Activated naive CD8-positive, alpha-beta T cell treated with anti-CD3 and anti-CD28 coated beads, Interleukin-2, amount 10 ng/mL, durations not matched to agents 7 days and 5 days (primary cell): ENCODE measurements around the gene FYB1. TPM values are rescaled to one million over a fixed set of nuclear protein-coding genes. Genes with fewer than 3 reads are reported as not detected.

Experiments
- ATAC-seq: fragments of 150-1000 bp; cut with Tn5 transposase; one replicate; pipeline ENCODE4 v1.10.0; 2021; ENCODE audit warnings: low read depth, moderate library complexity
- POLR2A ChIA-PET: fragments of 350-600 bp; sonication (Branson Sonifier 250); formaldehyde crosslinking; loops from one replicate; lab custom pipeline; 2021; ENCODE audit warnings: antibody characterized with exemption; lab: Charles Lee
- DNase-seq: peaks from one replicate; pipeline ENCODE4 v3.0.0; 2021
- H3K27ac Mint-ChIP-seq: one replicate; pipeline ENCODE4 v1.8.0; 2022; ENCODE audit warnings: mild to moderate bottlenecking, mixed read lengths
- H3K27me3 Mint-ChIP-seq: one replicate; pipeline ENCODE4 v1.8.0; 2022; ENCODE audit warnings: mild to moderate bottlenecking, moderate library complexity, mixed read lengths
- H3K36me3 Mint-ChIP-seq: one replicate; pipeline ENCODE4 v1.8.0; 2021; ENCODE audit warnings: mild to moderate bottlenecking, mixed read lengths
- H3K4me1 Mint-ChIP-seq: one replicate; pipeline ENCODE4 v1.8.0; 2021; ENCODE audit warnings: mixed read lengths
- H3K4me3 Mint-ChIP-seq: one replicate; pipeline ENCODE4 v1.8.0; 2022; ENCODE audit warnings: mild to moderate bottlenecking, moderate library complexity, mixed read lengths
- H3K9me3 Mint-ChIP-seq: one replicate; pipeline ENCODE4 v1.8.0; 2021; ENCODE audit warnings: mixed read lengths
- total RNA-seq, 2 experiments: library from RNA; stranded (reverse); gene quantifications; one replicate each; pipeline ENCODE4 v1.2.3, GENCODE V29; 2021

The FYB1 gene
- total RNA-seq, 2 experiments from 2014 or later = 355 to 358 TPM

DNA sequence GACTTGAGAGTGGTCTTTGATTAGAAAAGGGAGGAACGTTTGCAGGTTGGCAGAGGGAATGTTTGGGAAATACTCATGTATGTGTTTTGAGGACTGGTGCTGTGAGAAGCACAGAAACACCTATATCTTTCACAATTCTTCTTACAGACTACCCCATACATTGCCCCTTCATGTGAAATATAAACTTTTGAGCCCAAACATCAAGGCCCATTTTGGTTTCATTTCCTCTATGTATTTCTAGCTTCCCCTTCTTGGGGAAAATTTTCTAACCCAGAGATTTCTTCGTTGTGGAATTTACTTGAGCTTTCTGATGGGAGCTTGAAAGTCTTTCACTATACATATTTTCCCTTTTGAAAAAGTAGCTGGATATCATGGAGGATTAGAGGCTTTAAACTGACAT, 67.6 kb downstream of the FYB1 start:
- Mint-ChIP-seq H3K27me3 (no peaks in the 10 kb centered on the region), H3K27ac (peak overlapping the region; percentile 75), H3K9me3 (no peaks in the 10 kb centered on the region), H3K4me3 (peak overlapping the region; percentile 41), H3K36me3 (peaks cover 42% of the 10 kb centered on the region), H3K4me1 (peaks cover 60% of the 10 kb centered on the region)
- no peak for DNase-seq
- ATAC-seq = no peak
- POLR2A ChIA-PET = no interaction called here

DNA sequence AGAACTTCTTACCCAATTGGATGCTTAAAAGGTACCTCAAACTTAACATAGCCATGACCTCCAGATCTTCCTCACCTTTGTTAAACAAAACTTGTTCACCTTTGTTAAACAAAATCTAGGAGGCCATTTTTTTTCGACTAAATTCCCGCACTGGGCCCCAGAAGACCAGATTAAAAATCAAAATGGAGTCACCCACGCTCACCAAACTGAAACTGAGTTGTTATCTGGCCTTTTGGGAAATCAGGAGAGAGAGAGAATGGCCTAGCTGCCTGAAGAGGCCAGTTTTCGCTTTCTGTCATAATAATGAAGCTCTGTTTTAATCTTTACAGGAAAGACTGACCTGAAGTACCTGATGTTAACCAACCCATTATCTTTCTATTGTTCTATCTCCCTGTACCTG, 69.4 kb downstream of the FYB1 start:
- DNase-seq (no peak), ATAC-seq (no peak)
- H3K9me3 Mint-ChIP-seq = no peaks in the 10 kb centered on the region
- POLR2A ChIA-PET = interaction anchor here (1.0 to 1.4 kb wide), 2 partner anchors 42 to 60 kb away, joined by 3 read pairs; no protein-coding TSS in a partner anchor
- H3K36me3 Mint-ChIP-seq = peaks cover 44% of the 10 kb centered on the region
- no peaks in the 10 kb centered on the region for H3K27me3 Mint-ChIP-seq
- peaks cover 51% of the 10 kb centered on the region for H3K4me1 Mint-ChIP-seq
- H3K27ac Mint-ChIP-seq = peak overlapping the region; percentile 81
- H3K4me3 Mint-ChIP-seq = no peak overlapping the region

DNA sequence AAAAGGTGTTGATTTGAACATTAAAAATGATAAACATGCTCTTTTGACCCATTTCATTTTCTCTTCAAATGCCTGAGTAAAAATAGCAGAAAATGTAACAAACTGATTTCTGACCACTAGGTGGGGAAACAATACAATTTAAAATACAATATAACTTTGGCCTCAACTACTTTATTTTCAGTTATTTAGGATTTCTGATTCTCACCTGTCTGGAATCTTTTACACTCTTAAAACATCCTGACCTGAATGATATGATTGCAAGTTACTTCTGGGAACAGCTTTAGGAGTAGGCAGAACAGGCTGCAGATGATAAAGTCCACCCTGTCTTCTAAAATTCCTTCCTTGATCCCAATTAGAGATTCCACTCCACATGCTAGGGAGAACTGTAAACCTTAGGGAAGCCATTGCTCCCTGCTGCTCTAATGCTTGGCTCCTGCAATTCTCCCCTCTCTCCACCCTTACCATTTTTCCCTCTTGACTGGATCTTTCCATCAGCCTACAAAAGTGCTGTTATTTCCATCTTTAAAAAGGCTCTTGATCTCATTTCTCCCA, 70.3 kb downstream of the FYB1 start:
- peaks cover 47% of the 10 kb centered on the region for H3K4me1 Mint-ChIP-seq
- no peaks in the 10 kb centered on the region for H3K9me3 Mint-ChIP-seq
- no peaks in the 10 kb centered on the region for H3K27me3 Mint-ChIP-seq
- peaks cover 43% of the 10 kb centered on the region for H3K36me3 Mint-ChIP-seq
- no peak for DNase-seq
- peak overlapping the region; percentile 81 for H3K27ac Mint-ChIP-seq
- ATAC-seq = peak; percentile 28
- H3K4me3 Mint-ChIP-seq = no peak overlapping the region
- POLR2A ChIA-PET = interaction anchor here (1.0 to 1.4 kb wide), 2 partner anchors 43 to 61 kb away, joined by 3 read pairs; no protein-coding TSS in a partner anchor

DNA sequence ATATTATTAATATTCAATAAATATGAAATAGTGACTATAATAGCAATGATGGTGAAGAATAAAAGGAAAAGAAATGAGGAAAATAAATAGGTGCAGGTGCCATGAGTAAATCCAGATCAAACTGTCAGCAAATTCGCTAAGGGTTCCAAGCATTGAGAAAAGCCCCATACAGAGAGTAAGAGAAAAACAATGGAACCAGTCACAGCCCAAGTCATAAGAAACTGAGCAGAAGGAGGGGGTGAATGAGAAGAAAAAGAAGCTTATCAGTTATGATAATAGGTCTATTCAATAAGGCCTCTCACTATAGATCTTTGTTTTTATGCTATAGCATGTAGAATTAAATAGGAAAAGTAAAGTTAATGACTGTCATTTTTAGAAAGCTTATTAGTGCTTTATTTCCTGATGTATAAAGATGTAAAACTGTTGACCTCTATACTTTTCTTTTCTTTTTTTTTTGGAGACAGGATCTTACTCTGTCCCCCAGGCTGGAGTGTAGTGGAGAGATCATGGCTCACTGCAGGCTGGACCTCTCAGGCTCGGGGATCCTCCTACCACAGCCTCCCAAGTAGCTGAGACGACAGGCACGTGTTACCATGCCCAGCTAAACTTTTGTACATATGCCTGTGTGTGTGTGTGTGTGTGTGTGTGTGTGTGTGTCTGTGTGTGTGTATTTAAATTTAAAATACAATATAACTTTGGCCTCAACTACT, 72.4 kb downstream of the FYB1 start:
- no peaks in the 10 kb centered on the region for H3K27me3 Mint-ChIP-seq
- H3K4me3 Mint-ChIP-seq = no peak overlapping the region
- H3K27ac Mint-ChIP-seq = peak overlapping the region; percentile 21
- H3K4me1 Mint-ChIP-seq = peaks cover 30% of the 10 kb centered on the region
- H3K36me3 Mint-ChIP-seq = peaks cover 30% of the 10 kb centered on the region
- DNase-seq = no peak
- POLR2A ChIA-PET = interaction anchor here (0.5 to 0.8 kb wide), 5 partner anchors 14 to 62 kb away, joined by 3 to 5 read pairs (median 3); no protein-coding TSS in a partner anchor
- H3K9me3 Mint-ChIP-seq = no peaks in the 10 kb centered on the region
- ATAC-seq = no peak

DNA sequence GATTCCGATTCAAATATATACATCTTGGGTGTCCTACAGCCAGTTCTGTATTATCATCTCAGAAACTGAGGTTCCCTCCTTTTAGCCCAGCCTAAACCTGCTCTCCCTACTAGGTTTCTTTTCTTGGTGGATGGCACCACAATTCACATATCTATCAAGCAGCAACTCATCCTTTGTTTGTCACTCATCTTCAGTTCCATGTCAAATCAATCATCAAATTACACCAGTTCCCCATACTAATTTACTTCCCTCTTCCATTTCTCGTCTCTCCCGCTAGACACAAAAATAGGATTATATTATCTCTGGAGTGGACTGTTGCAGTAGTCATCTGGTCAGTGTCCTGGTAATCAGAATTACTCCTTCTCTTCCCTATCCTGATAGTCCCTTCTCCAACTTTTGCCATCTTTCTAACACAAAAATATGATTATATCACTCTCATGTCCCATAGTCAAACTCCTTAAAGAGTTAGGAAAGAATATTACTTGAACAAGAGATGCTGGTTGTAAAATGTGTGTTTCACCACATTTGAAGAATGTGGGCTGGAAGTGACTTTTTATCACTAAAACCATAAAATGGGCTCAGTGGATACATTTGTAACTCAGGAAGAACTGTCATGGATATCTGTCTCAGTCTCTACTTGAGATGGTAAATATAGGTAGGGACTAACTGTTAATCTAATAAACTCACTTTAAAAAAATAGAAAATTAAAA, 76.1 kb downstream of the FYB1 start:
- H3K27me3 Mint-ChIP-seq = no peaks in the 10 kb centered on the region
- POLR2A ChIA-PET = no interaction called here
- ATAC-seq (no peak), DNase-seq (no peak)
- H3K27ac Mint-ChIP-seq = no peak overlapping the region
- no peak overlapping the region for H3K4me3 Mint-ChIP-seq
- peaks cover 12% of the 10 kb centered on the region for H3K4me1 Mint-ChIP-seq
- peaks cover 20% of the 10 kb centered on the region for H3K36me3 Mint-ChIP-seq
- no peaks in the 10 kb centered on the region for H3K9me3 Mint-ChIP-seq

DNA sequence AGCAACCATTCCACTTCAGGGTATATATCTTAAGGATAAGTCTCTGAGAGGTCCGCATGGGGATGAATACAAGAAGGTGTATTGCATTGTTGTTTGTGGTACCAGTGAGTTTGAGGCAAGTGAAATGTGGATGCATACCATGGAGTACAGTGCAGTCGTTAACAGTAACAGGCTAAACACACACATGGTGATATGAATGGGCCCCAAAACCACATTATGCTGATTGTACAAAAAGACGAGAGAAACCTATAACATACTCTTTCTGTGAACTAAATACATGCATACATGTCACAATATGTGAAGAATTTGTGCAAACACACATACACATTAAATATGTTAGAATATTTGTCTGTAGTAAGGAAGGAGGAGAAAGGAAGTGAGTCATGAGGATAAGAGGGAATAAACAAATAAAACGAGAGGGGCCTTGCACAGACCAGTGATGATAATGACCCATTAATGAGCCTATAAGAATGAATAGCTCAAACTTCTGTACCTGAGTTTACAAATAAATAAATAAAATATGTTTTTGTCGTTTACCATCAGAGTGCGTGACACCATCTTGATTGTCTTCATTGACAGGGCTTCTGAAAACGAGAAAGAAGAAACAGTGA, 78.7 kb downstream of the FYB1 start:
- no peaks in the 10 kb centered on the region for H3K9me3 Mint-ChIP-seq
- no peak overlapping the region for H3K4me3 Mint-ChIP-seq
- H3K27ac Mint-ChIP-seq = peak overlapping the region; percentile 42
- no peak for ATAC-seq
- POLR2A ChIA-PET = no interaction called here
- peaks cover 16% of the 10 kb centered on the region for H3K4me1 Mint-ChIP-seq
- H3K27me3 Mint-ChIP-seq = no peaks in the 10 kb centered on the region
- no peak for DNase-seq
- peaks cover 30% of the 10 kb centered on the region for H3K36me3 Mint-ChIP-seq

DNA sequence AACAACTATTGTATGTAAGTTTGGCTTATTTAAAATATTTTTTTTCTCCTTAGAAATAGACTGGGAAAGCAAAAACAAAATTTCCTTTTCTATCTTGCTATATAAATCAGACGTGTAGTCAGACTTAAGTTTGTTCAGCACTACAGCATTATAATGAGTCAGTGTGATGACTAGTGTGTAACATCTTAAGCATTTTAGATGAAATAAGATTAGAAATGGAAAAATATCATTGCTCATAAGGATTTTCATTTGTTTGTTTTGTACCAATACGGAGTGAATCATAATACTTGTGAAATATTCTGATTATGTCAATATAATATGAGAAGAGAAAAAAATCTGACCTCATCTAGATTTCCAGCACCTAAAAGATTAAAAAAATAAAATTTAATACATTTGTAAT, 80.5 kb downstream of the FYB1 start:
- no peaks in the 10 kb centered on the region for H3K27me3 Mint-ChIP-seq
- no peaks in the 10 kb centered on the region for H3K9me3 Mint-ChIP-seq
- peaks cover 15% of the 10 kb centered on the region for H3K4me1 Mint-ChIP-seq
- POLR2A ChIA-PET = no interaction called here
- ATAC-seq (no peak), DNase-seq (no peak)
- H3K27ac Mint-ChIP-seq = no peak overlapping the region
- peaks cover 25% of the 10 kb centered on the region for H3K36me3 Mint-ChIP-seq
- no peak overlapping the region for H3K4me3 Mint-ChIP-seq

DNA sequence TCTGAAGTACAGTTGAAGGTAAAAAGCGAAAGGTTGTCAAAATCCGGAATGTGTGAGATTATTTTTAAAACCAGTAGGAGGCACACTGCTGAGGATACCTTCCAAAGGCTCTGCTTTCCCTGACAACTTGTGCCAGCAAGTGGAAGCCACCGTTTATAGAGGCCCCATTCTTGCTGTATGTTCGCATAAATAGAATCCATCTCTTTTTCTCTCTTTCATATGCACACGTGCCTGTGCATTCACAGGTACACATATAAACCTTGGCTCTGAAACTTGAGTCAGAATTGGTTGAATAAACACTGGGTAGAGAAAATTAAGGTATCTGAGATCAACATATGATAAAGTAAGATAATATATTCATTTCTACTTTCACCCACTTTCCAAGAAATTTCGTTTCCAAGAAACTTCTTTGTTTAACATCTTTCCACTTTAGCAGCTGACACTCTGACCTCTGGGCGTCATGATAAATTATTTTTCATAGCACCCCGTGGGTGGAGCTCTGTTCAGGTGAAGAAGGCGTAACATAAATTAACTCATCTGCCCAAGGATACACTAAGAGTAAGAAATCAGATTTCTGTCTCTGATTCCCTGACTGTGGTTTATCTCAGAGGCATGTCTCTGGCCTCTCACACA, 81.4 kb downstream of the FYB1 start:
- Mint-ChIP-seq H3K36me3 (peaks cover 31% of the 10 kb centered on the region), H3K9me3 (no peaks in the 10 kb centered on the region)
- POLR2A ChIA-PET = no interaction called here

DNA sequence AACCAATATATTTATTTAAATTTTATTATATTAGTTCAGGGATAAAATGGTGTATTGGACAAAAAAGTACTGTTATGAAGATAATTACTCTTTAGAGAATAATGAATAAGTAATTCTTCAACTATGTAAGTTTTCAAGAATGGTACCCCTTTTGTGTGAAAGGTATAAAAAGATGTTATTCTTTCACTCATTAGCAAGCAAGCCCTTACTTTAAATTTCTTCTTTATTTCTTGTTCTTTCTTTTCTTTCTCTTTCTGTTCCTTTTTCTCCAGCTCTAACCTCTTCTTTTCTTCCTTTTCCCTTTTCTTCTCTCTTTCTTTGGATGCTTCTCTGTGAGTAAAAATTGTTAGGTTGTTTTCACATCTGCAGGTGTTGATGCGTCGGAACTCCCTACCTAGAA, 82.0 kb downstream of the FYB1 start:
- H3K4me1 Mint-ChIP-seq = peaks cover 17% of the 10 kb centered on the region
- no peaks in the 10 kb centered on the region for H3K9me3 Mint-ChIP-seq
- H3K27me3 Mint-ChIP-seq = no peaks in the 10 kb centered on the region
- no peak overlapping the region for H3K27ac Mint-ChIP-seq
- no peak overlapping the region for H3K4me3 Mint-ChIP-seq
- DNase-seq (no peak), ATAC-seq (no peak)
- H3K36me3 Mint-ChIP-seq = peaks cover 33% of the 10 kb centered on the region
- POLR2A ChIA-PET = no interaction called here

More for the DNA sequence above, 81.4 kb downstream of the FYB1 start:
- Mint-ChIP-seq H3K4me3 (no peak overlapping the region), H3K27me3 (no peaks in the 10 kb centered on the region), H3K27ac (no peak overlapping the region), H3K4me1 (peaks cover 17% of the 10 kb centered on the region)
- ATAC-seq (no peak), DNase-seq (no peak)

DNA sequence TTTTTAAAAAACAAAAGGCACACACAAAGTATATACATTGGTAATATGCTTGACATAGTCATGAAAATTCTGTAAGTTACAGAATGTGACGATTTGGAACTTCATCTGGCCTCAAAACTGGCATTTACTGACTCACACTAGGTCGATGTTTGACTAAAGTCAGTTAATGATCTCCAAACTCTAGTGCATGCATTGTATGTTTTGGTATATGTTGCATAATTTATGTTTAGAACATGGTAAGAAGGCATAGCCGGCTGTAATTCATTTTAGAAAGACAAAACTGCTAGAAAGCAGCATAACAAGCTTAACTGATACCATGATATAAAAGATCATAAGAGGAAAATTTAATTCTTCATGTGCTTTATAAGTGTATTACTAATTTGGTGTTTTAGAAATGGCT, 86.6 kb downstream of the FYB1 start:
- Mint-ChIP-seq H3K9me3 (no peaks in the 10 kb centered on the region), H3K4me3 (no peak overlapping the region), H3K27me3 (no peaks in the 10 kb centered on the region), H3K27ac (no peak overlapping the region), H3K4me1 (peaks cover 21% of the 10 kb centered on the region), H3K36me3 (peaks cover 57% of the 10 kb centered on the region)
- ATAC-seq (no peak), DNase-seq (no peak)
- POLR2A ChIA-PET = no interaction called here

DNA sequence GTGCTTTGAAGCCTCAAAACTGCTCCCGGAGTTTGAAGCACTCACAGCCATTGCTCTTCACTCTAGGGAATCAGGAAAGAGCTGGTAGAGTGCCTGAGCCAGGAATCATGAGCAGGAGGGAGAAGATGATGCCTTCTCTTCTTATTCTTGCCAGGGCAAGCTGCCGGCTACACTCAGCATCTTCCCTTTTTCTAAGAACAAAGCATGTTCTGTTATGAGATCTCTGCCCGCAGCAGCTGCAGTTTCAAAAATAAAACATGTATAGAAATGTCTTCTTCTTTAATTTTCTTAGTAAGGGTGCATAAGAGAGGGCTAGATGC, 87.3 kb downstream of the FYB1 start:
- peak overlapping the region; percentile 2 for H3K27ac Mint-ChIP-seq
- H3K27me3 Mint-ChIP-seq = no peaks in the 10 kb centered on the region
- POLR2A ChIA-PET = no interaction called here
- ATAC-seq (no peak), DNase-seq (no peak)
- no peak overlapping the region for H3K4me3 Mint-ChIP-seq
- peaks cover 57% of the 10 kb centered on the region for H3K36me3 Mint-ChIP-seq
- no peaks in the 10 kb centered on the region for H3K9me3 Mint-ChIP-seq
- peaks cover 18% of the 10 kb centered on the region for H3K4me1 Mint-ChIP-seq

DNA sequence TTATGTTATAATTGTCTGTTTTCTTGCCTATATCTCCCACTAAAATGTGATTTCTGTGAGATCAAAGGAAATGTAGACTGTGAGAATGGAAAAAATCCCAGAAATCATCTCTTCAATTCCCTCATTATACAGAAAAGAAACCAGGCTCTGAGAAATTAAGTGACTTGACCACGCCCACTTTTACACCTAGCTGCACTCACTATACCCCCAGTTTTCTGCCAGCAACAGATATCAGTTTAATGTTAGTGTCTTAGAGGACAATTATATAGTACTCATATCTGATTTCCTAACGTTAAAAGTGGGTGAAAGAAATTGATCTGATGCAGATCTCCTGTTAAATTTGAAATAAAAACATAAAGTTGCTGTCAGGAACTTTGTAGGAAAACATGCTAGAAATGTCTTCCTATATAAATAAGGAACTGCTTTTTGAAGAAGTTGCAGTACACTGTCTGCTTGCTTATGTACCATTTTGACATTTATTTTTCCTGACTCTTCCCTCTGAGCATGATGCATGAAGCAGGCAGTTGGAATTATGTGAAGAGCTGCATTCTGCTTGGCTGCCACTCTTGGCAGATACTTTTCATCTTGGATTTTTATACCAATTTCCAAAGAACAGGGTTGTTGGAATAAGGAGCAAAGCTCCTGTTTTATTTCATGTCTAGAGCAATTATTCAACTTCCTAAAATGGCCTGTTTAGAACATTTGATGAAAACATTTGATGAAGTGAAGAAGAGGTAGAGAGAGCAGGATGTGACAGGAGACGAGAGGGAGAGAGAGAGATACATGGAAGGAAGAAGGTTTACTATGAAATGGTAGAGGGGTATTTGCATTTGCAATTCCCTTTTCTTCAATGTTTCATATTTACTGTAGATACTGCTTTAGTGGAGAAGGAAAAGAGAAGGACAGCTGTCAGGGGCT, 87.9 kb downstream of the FYB1 start:
- POLR2A ChIA-PET = no interaction called here
- Mint-ChIP-seq H3K27ac (peak overlapping the region; percentile 2), H3K9me3 (no peaks in the 10 kb centered on the region), H3K36me3 (peaks cover 54% of the 10 kb centered on the region), H3K4me1 (peaks cover 18% of the 10 kb centered on the region), H3K4me3 (no peak overlapping the region), H3K27me3 (no peaks in the 10 kb centered on the region)
- no peak for ATAC-seq
- no peak for DNase-seq
